Measurements from ENCODE around the gene CDC14A. TPM values are rescaled to one million over a fixed set of nuclear protein-coding genes. Genes with fewer than 3 reads are reported as not detected.
"Not testable (repeated sequence)": the region's sequence is repeated elsewhere in the genome, so short reads cannot be mapped to it uniquely, and the experiment has no call there.

Gene CDC14A
- total RNA-seq, 1 experiment from 2014 or later: 24.7 TPM

GRCh38 chr1:100404821-100405220 lies 52.5 kb downstream of the CDC14A start:
- no peak overlapping the region for H3K4me3 ChIP-seq (ENCODE audit: low read length)
- H3K79me2 ChIP-seq (ENCODE audit: low read length): peaks cover 45% of the 10 kb centered on the region
- H3K9ac ChIP-seq (ENCODE audit: low read length): no peak overlapping the region
- H3K36me3 ChIP-seq (ENCODE audit: insufficient read depth, low read length): no peaks in the 10 kb centered on the region
- no peak for DNase-seq
- no peaks in the 10 kb centered on the region for H3K9me2 ChIP-seq (replicated peaks; ENCODE audit: insufficient read depth, low read length)
- H4K20me1 ChIP-seq (ENCODE audit: insufficient read depth, low read depth, low read length): no peaks in the 10 kb centered on the region
- no peaks in the 10 kb centered on the region for H3K9me3 ChIP-seq (ENCODE audit: low read length)
- no peak overlapping the region for H2AFZ ChIP-seq (ENCODE audit: low read length)
- H3K4me1 ChIP-seq (ENCODE audit: low read length): peaks cover 10% of the 10 kb centered on the region
- H3K27ac ChIP-seq (ENCODE audit: low read length): no peak overlapping the region
- no peak overlapping the region for H3K4me2 ChIP-seq (ENCODE audit: low read depth, low read length, poor library complexity, severe bottlenecking)
- no peaks in the 10 kb centered on the region for H3K27me3 ChIP-seq (ENCODE audit: low read length)

- H3K4me2 ChIP-seq (ENCODE audit: low read depth, low read length, poor library complexity, severe bottlenecking); H3K9ac ChIP-seq (ENCODE audit: low read length); H3K27ac ChIP-seq (ENCODE audit: low read length); H3K4me3 ChIP-seq (ENCODE audit: low read length); H3K9me2 ChIP-seq (replicated peaks; ENCODE audit: insufficient read depth, low read length); H3K9me3 ChIP-seq (ENCODE audit: low read length); H4K20me1 ChIP-seq (ENCODE audit: insufficient read depth, low read depth, low read length); H3K36me3 ChIP-seq (ENCODE audit: insufficient read depth, low read length); H2AFZ ChIP-seq (ENCODE audit: low read length); H3K4me1 ChIP-seq (ENCODE audit: low read length); H3K27me3 ChIP-seq (ENCODE audit: low read length); DNase-seq: not testable (repeated sequence)
- peaks cover 36% of the 10 kb centered on the region for H3K79me2 ChIP-seq (ENCODE audit: low read length)
These were observed 53.6 kb downstream of the CDC14A start for GRCh38 chr1:100405902-100406301.

DNA sequence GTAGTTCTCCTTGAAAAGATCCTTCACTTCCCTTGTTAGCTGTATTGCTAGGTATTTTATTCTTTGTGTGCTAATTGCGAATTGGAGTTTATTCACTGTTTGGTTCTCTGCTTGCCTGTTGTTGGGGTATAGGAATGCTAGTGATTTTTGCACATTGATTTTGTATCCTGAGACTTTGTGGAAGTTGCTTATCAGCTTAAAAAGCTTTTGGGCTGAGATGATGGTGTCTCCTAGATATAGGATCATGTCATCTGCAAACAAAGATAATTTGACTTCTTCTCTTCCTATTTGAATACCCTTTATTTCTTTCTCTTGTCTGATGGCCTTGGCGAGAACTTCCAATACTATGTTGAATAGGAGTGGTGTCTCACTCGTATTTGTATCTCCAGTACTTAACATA lies 55.1 kb downstream of the CDC14A start:
- H3K9me2 ChIP-seq (replicated peaks; ENCODE audit: insufficient read depth, low read length); H3K27ac ChIP-seq (ENCODE audit: low read length); H3K36me3 ChIP-seq (ENCODE audit: insufficient read depth, low read length); DNase-seq; H3K9ac ChIP-seq (ENCODE audit: low read length); H3K27me3 ChIP-seq (ENCODE audit: low read length); H3K9me3 ChIP-seq (ENCODE audit: low read length); H3K4me3 ChIP-seq (ENCODE audit: low read length); H3K4me2 ChIP-seq (ENCODE audit: low read depth, low read length, poor library complexity, severe bottlenecking); H2AFZ ChIP-seq (ENCODE audit: low read length); H4K20me1 ChIP-seq (ENCODE audit: insufficient read depth, low read depth, low read length); H3K4me1 ChIP-seq (ENCODE audit: low read length): not testable (repeated sequence)
- peaks cover 48% of the 10 kb centered on the region for H3K79me2 ChIP-seq (ENCODE audit: low read length)

GRCh38 chr1:100411019-100411418 lies 58.7 kb downstream of the CDC14A start:
- no peaks in the 10 kb centered on the region for H3K9me3 ChIP-seq (ENCODE audit: low read length)
- H3K79me2 ChIP-seq (ENCODE audit: low read length): peaks cover 43% of the 10 kb centered on the region
- DNase-seq: no peak

GRCh38 chr1:100411574-100411973 lies 59.3 kb downstream of the CDC14A start:
- Histone ChIP-seq H3K79me2 (ENCODE audit: low read length) (peaks cover 44% of the 10 kb centered on the region), H3K4me1 (ENCODE audit: low read length) (peaks cover 35% of the 10 kb centered on the region), H4K20me1 (ENCODE audit: insufficient read depth, low read depth, low read length) (no peaks in the 10 kb centered on the region), H3K36me3 (ENCODE audit: insufficient read depth, low read length) (no peaks in the 10 kb centered on the region), H3K27ac (ENCODE audit: low read length) (no peak overlapping the region), H3K9me2 (replicated peaks; ENCODE audit: insufficient read depth, low read length) (no peaks in the 10 kb centered on the region), H3K9me3 (ENCODE audit: low read length) (no peaks in the 10 kb centered on the region), H3K9ac (ENCODE audit: low read length) (no peak overlapping the region), H3K4me2 (ENCODE audit: low read depth, low read length, poor library complexity, severe bottlenecking) (no peak overlapping the region), H3K27me3 (ENCODE audit: low read length) (no peaks in the 10 kb centered on the region), H2AFZ (ENCODE audit: low read length) (no peak overlapping the region), H3K4me3 (ENCODE audit: low read length) (no peak overlapping the region)
- no peak for DNase-seq

More at GRCh38 chr1:100411019-100411418, 58.7 kb downstream of the CDC14A start:
- Histone ChIP-seq H3K27me3 (ENCODE audit: low read length) (no peaks in the 10 kb centered on the region), H2AFZ (ENCODE audit: low read length) (no peak overlapping the region), H3K36me3 (ENCODE audit: insufficient read depth, low read length) (no peaks in the 10 kb centered on the region), H3K4me2 (ENCODE audit: low read depth, low read length, poor library complexity, severe bottlenecking) (no peak overlapping the region), H3K4me3 (ENCODE audit: low read length) (no peak overlapping the region), H3K9ac (ENCODE audit: low read length) (no peak overlapping the region), H4K20me1 (ENCODE audit: insufficient read depth, low read depth, low read length) (no peaks in the 10 kb centered on the region), H3K27ac (ENCODE audit: low read length) (no peak overlapping the region), H3K4me1 (ENCODE audit: low read length) (peaks cover 33% of the 10 kb centered on the region), H3K9me2 (replicated peaks; ENCODE audit: insufficient read depth, low read length) (no peaks in the 10 kb centered on the region)

GRCh38 chr1:100413035-100413434 lies 60.7 kb downstream of the CDC14A start:
- no peaks in the 10 kb centered on the region for H3K36me3 ChIP-seq (ENCODE audit: insufficient read depth, low read length)
- H3K9me3 ChIP-seq (ENCODE audit: low read length): no peaks in the 10 kb centered on the region
- no peak overlapping the region for H3K4me3 ChIP-seq (ENCODE audit: low read length)
- H3K27me3 ChIP-seq (ENCODE audit: low read length): no peaks in the 10 kb centered on the region
- H3K27ac ChIP-seq (ENCODE audit: low read length): no peak overlapping the region
- peaks cover 48% of the 10 kb centered on the region for H3K79me2 ChIP-seq (ENCODE audit: low read length)
- no peaks in the 10 kb centered on the region for H3K9me2 ChIP-seq (replicated peaks; ENCODE audit: insufficient read depth, low read length)
- no peak overlapping the region for H2AFZ ChIP-seq (ENCODE audit: low read length)
- no peak overlapping the region for H3K9ac ChIP-seq (ENCODE audit: low read length)
- peaks cover 35% of the 10 kb centered on the region for H3K4me1 ChIP-seq (ENCODE audit: low read length)
- H4K20me1 ChIP-seq (ENCODE audit: insufficient read depth, low read depth, low read length): no peaks in the 10 kb centered on the region
- DNase-seq: no peak
- H3K4me2 ChIP-seq (ENCODE audit: low read depth, low read length, poor library complexity, severe bottlenecking): no peak overlapping the region

DNA sequence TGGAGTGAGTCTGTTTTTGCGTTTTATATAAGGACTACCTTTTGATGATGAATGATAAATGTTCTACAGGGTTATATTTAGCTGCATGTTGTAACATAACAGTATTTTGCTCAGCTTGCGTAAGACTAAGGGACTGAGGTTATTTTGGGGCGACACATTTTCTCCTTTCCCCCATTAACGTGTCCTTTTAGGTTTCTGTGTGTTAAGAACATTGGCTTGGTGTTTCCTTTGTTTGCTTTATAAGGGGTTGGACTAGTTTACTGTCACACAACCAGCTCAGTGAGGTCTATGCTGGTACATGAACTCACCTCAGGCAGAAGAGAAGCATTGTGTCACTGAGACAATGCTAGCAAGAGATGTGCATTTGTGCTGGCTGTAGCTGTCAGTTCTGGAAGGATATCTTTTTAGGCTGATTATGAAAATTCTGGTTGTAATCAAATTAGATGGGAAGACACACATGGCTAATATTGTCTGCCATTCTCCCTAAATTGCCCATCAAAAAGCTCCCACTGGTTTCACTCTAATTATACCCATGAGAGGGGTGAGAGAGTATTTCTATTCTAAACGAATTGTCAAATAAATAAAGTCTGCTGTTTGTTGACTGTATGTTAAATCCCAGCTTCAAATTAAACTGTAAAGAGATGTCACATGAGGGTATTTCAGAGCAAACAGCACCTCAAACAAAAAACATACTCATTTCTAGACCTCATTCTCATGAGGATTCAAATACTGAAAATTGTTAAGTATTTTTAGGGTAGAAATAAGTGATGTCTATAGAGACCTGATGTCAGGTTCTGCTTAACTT lies 62.6 kb downstream of the CDC14A start:
- peak overlapping the region; percentile 22; the same call in 1 of the 2 replicates for H3K4me3 ChIP-seq (ENCODE audit: low read length)
- H3K36me3 ChIP-seq (ENCODE audit: insufficient read depth, low read length): no peaks in the 10 kb centered on the region; the same call in 1 of the 2 replicates
- H3K27me3 ChIP-seq (ENCODE audit: low read length): no peaks in the 10 kb centered on the region
- H3K9ac ChIP-seq (ENCODE audit: low read length): peak overlapping the region; percentile 11; the same call in 1 of the 2 replicates
- peak; percentile 51 for DNase-seq
- no peaks in the 10 kb centered on the region for H3K9me2 ChIP-seq (replicated peaks; ENCODE audit: insufficient read depth, low read length)
- H4K20me1 ChIP-seq (ENCODE audit: insufficient read depth, low read depth, low read length): no peaks in the 10 kb centered on the region
- peak overlapping the region; percentile 42 for H3K27ac ChIP-seq (ENCODE audit: low read length)
- no peak overlapping the region for H2AFZ ChIP-seq (ENCODE audit: low read length)
- H3K4me1 ChIP-seq (ENCODE audit: low read length): peaks cover 39% of the 10 kb centered on the region
- peak overlapping the region; percentile 54 for H3K4me2 ChIP-seq (ENCODE audit: low read depth, low read length, poor library complexity, severe bottlenecking)
- peaks cover 55% of the 10 kb centered on the region for H3K79me2 ChIP-seq (ENCODE audit: low read length)
- no peaks in the 10 kb centered on the region for H3K9me3 ChIP-seq (ENCODE audit: low read length)

DNA sequence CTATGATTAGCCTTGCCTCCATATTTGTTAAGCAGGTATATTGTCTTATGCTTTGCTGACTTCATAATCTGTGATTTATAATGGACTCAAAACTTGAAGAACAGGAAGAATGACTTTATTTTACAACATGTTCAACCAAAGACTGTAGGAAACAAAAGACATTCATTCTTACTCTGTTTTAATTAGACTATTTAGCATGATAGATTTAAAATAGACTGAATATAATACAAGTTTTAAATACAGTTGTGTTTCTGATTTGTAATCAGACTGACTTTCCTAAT lies 63.1 kb downstream of the CDC14A start:
- DNase-seq: no peak
- H3K27me3 ChIP-seq (ENCODE audit: low read length): no peaks in the 10 kb centered on the region
- peak overlapping the region; percentile 42; the same call in 1 of the 2 replicates for H3K27ac ChIP-seq (ENCODE audit: low read length)
- H3K79me2 ChIP-seq (ENCODE audit: low read length): peaks cover 58% of the 10 kb centered on the region
- peak overlapping the region; percentile 54 for H3K4me2 ChIP-seq (ENCODE audit: low read depth, low read length, poor library complexity, severe bottlenecking)
- no peaks in the 10 kb centered on the region for H4K20me1 ChIP-seq (ENCODE audit: insufficient read depth, low read depth, low read length)
- H3K4me1 ChIP-seq (ENCODE audit: low read length): peaks cover 41% of the 10 kb centered on the region
- H3K9ac ChIP-seq (ENCODE audit: low read length): no peak overlapping the region
- H3K9me3 ChIP-seq (ENCODE audit: low read length): no peaks in the 10 kb centered on the region
- no peaks in the 10 kb centered on the region; the same call in 1 of the 2 replicates for H3K36me3 ChIP-seq (ENCODE audit: insufficient read depth, low read length)
- no peak overlapping the region for H2AFZ ChIP-seq (ENCODE audit: low read length)
- H3K9me2 ChIP-seq (replicated peaks; ENCODE audit: insufficient read depth, low read length): no peaks in the 10 kb centered on the region
- H3K4me3 ChIP-seq (ENCODE audit: low read length): no peak overlapping the region
